T-helper 1 cell treated with Interleukin-12 subunit alpha and Interleukin-12 subunit beta and Interleukin-4 antibody, amounts not matched to agents 30 μg/mL and 1 μg/mL, for 36 hours (primary cell): Measurements from ENCODE around the gene NXF1.
"Not testable (repeated sequence)": the region's sequence is repeated elsewhere in the genome, so short reads cannot be mapped to it uniquely, and the experiment has no call there.

Source experiments
- H3K27ac Mint-ChIP-seq: one replicate; pipeline ENCODE4 v1.8.0; 2021; ENCODE audit warnings: mild to moderate bottlenecking, mixed read lengths
- H3K27me3 Mint-ChIP-seq: one replicate; pipeline ENCODE4 v1.8.0; 2021; ENCODE audit warnings: low read depth, mixed read lengths
- H3K36me3 Mint-ChIP-seq: one replicate; pipeline ENCODE4 v1.8.0; 2021; ENCODE audit warnings: low read depth, mixed read lengths
- H3K4me1 Mint-ChIP-seq: one replicate; pipeline ENCODE4 v1.8.0; 2021; ENCODE audit warnings: low read depth, mixed read lengths
- H3K4me3 Mint-ChIP-seq: one replicate; pipeline ENCODE4 v1.8.0; 2021; ENCODE audit warnings: mild to moderate bottlenecking, moderate library complexity, mixed read lengths
- H3K9me3 Mint-ChIP-seq: one replicate; pipeline ENCODE4 v1.8.0; 2021; ENCODE audit warnings: mixed read lengths

The NXF1 gene

GRCh38 chr11:62805076-62805892 lies at the start of gene NXF1:
Gene NXF1, minus strand, starts transcription at chr11:62805440. Its CDS starts 84 bp downstream, at chr11:62805356.
- Mint-ChIP-seq H3K4me3 (peak within 1 kb of the TSS; percentile 96), H3K36me3 (peaks cover 24% of the 10 kb centered on the region), H3K4me1 (peaks cover 17% of the 10 kb centered on the region), H3K9me3 (no peaks in the 10 kb centered on the region), H3K27me3 (no peaks in the 10 kb centered on the region), H3K27ac (peak within 1 kb of the TSS; percentile 96)

- Mint-ChIP-seq H3K36me3 (peaks cover 40% of the 10 kb centered on the region), H3K9me3 (no peaks in the 10 kb centered on the region), H3K27ac (peak overlapping the region; percentile 95), H3K4me1 (peaks cover 49% of the 10 kb centered on the region), H3K27me3 (no peaks in the 10 kb centered on the region), H3K4me3 (peak overlapping the region; percentile 97)
These were observed 49.0 kb upstream of the NXF1 start for GRCh38 chr11:62854013-62854824.

- Mint-ChIP-seq H3K36me3 (peaks cover 42% of the 10 kb centered on the region), H3K4me1 (peaks cover 49% of the 10 kb centered on the region), H3K27ac (peak overlapping the region; percentile 69), H3K27me3 (no peaks in the 10 kb centered on the region), H3K9me3 (no peaks in the 10 kb centered on the region), H3K4me3 (peak overlapping the region; percentile 97)
These were observed 48.2 kb upstream of the NXF1 start for GRCh38 chr11:62853279-62853965.

GRCh38 chr11:62852523-62853188 lies 47.4 kb upstream of the NXF1 start:
- Mint-ChIP-seq H3K4me1 (peaks cover 41% of the 10 kb centered on the region), H3K36me3 (peaks cover 44% of the 10 kb centered on the region), H3K4me3 (peak overlapping the region; percentile 97), H3K27ac (peak overlapping the region; percentile 69), H3K9me3 (no peaks in the 10 kb centered on the region), H3K27me3 (no peaks in the 10 kb centered on the region)

GRCh38 chr11:62851807-62852522 lies 46.7 kb upstream of the NXF1 start:
- Mint-ChIP-seq H3K4me1 (peaks cover 37% of the 10 kb centered on the region), H3K4me3 (peak overlapping the region; percentile 42), H3K27ac (no peak overlapping the region), H3K9me3 (no peaks in the 10 kb centered on the region), H3K27me3 (no peaks in the 10 kb centered on the region), H3K36me3 (peaks cover 44% of the 10 kb centered on the region)

- Mint-ChIP-seq H3K27me3 (no peaks in the 10 kb centered on the region), H3K36me3 (peaks cover 44% of the 10 kb centered on the region), H3K4me1 (peaks cover 33% of the 10 kb centered on the region), H3K9me3 (no peaks in the 10 kb centered on the region), H3K27ac (no peak overlapping the region), H3K4me3 (peak overlapping the region; percentile 42)
These were observed 45.9 kb upstream of the NXF1 start for GRCh38 chr11:62850911-62851806.

- peaks cover 14% of the 10 kb centered on the region for H3K36me3 Mint-ChIP-seq
- H3K4me1 Mint-ChIP-seq: peaks cover 11% of the 10 kb centered on the region
- H3K9me3 Mint-ChIP-seq: no peaks in the 10 kb centered on the region
- H3K27me3 Mint-ChIP-seq: no peaks in the 10 kb centered on the region
- no peak overlapping the region for H3K27ac Mint-ChIP-seq
- H3K4me3 Mint-ChIP-seq: no peak overlapping the region
These were observed 42.6 kb upstream of the NXF1 start for GRCh38 chr11:62847767-62848314.

- no peaks in the 10 kb centered on the region for H3K27me3 Mint-ChIP-seq
- H3K4me3 Mint-ChIP-seq: no peak overlapping the region
- H3K4me1 Mint-ChIP-seq: peaks cover 2% of the 10 kb centered on the region
These were observed 40.9 kb upstream of the NXF1 start for GRCh38 chr11:62846177-62846576.

GRCh38 chr11:62844154-62844553 lies 38.9 kb upstream of the NXF1 start:
- H3K9me3 Mint-ChIP-seq: no peaks in the 10 kb centered on the region
- H3K27me3 Mint-ChIP-seq: no peaks in the 10 kb centered on the region
- peaks cover 9% of the 10 kb centered on the region for H3K36me3 Mint-ChIP-seq
- H3K4me3 Mint-ChIP-seq: no peak overlapping the region
- H3K27ac Mint-ChIP-seq: no peak overlapping the region
- peaks cover 14% of the 10 kb centered on the region for H3K4me1 Mint-ChIP-seq

More at GRCh38 chr11:62846177-62846576, 40.9 kb upstream of the NXF1 start:
- peaks cover 4% of the 10 kb centered on the region for H3K36me3 Mint-ChIP-seq
- no peak overlapping the region for H3K27ac Mint-ChIP-seq
- H3K9me3 Mint-ChIP-seq: no peaks in the 10 kb centered on the region

- H3K4me1 Mint-ChIP-seq: peaks cover 16% of the 10 kb centered on the region
- no peaks in the 10 kb centered on the region for H3K9me3 Mint-ChIP-seq
- peaks cover 8% of the 10 kb centered on the region for H3K36me3 Mint-ChIP-seq
- no peak overlapping the region for H3K27ac Mint-ChIP-seq
- no peak overlapping the region for H3K4me3 Mint-ChIP-seq
- no peaks in the 10 kb centered on the region for H3K27me3 Mint-ChIP-seq
These were observed 38.2 kb upstream of the NXF1 start for GRCh38 chr11:62843466-62843865.

- not testable (repeated sequence) for H3K36me3 Mint-ChIP-seq, H3K27ac Mint-ChIP-seq, H3K4me3 Mint-ChIP-seq, H3K9me3 Mint-ChIP-seq, H3K27me3 Mint-ChIP-seq
- H3K4me1 Mint-ChIP-seq: peaks cover 16% of the 10 kb centered on the region
These were observed 37.7 kb upstream of the NXF1 start for GRCh38 chr11:62842891-62843290.

GRCh38 chr11:62842171-62842741 lies 37.0 kb upstream of the NXF1 start:
- Mint-ChIP-seq H3K9me3 (no peaks in the 10 kb centered on the region), H3K36me3 (peaks cover 11% of the 10 kb centered on the region), H3K4me3 (no peak overlapping the region), H3K4me1 (peaks cover 20% of the 10 kb centered on the region), H3K27ac (no peak overlapping the region), H3K27me3 (no peaks in the 10 kb centered on the region)
